MM.1S (cell line): ENCODE data around the gene MKRN2.

ENCODE experiments used
- DNase-seq: peaks from one replicate; pipeline ENCODE4 v3.0.0-alpha.2; 2015
- H2AFZ ChIP-seq: fragments of 300-600 bp; sonication (generic); 2 replicates; pipeline ENCODE4 v1.6.0; 2016; ENCODE audit warnings: antibody characterized with exemption, low read length
- H3F3A ChIP-seq: fragments of 300-600 bp; sonication (generic); 2 replicates; pipeline ENCODE4 v1.6.1; 2016; ENCODE audit warnings: mild to moderate bottlenecking, antibody characterized with exemption, low read length, moderate library complexity, mixed read lengths; ENCODE audit not compliant: insufficient read depth
- H3K27ac ChIP-seq: fragments of 300-600 bp; sonication (generic); 2 replicates; pipeline ENCODE4 v1.5.1; 2016; ENCODE audit warnings: mild to moderate bottlenecking, low read length
- H3K27me3 ChIP-seq: fragments of 300-600 bp; sonication (generic); replicated peaks from 2 replicates; pipeline ENCODE4 v1.6.0; 2016; ENCODE audit warnings: low read length; ENCODE audit not compliant: insufficient read depth
- H3K36me3 ChIP-seq: fragments of 300-600 bp; sonication (generic); replicated peaks from 2 replicates; pipeline ENCODE4 v1.6.1; 2016; ENCODE audit warnings: mild to moderate bottlenecking, low read length, mixed read lengths; ENCODE audit not compliant: insufficient read depth
- H3K4me1 ChIP-seq: fragments of 300-600 bp; sonication (generic); 2 replicates; pipeline ENCODE4 v1.6.1; 2016; ENCODE audit warnings: low read length, mixed read lengths
- H3K4me2 ChIP-seq: fragments of 300-600 bp; sonication (generic); 2 replicates; pipeline ENCODE4 v1.6.0; 2016; ENCODE audit warnings: low read depth, low read length
- H3K4me3 ChIP-seq: fragments of 300-600 bp; sonication (generic); 2 replicates; pipeline ENCODE4 v1.5.1; 2016; ENCODE audit warnings: low read length, mixed read lengths
- H3K79me2 ChIP-seq: fragments of 300-600 bp; sonication (generic); 2 replicates; pipeline ENCODE4 v1.6.1; 2016; ENCODE audit warnings: mixed run types, low read length, mixed read lengths
- H3K9ac ChIP-seq: fragments of 300-600 bp; sonication (generic); 2 replicates; pipeline ENCODE4 v1.6.1; 2016; ENCODE audit warnings: low read length, mixed read lengths
- H3K9me2 ChIP-seq: fragments of 300-600 bp; sonication (generic); replicated peaks from 2 replicates; pipeline ENCODE4 v1.6.1; 2016; ENCODE audit warnings: mild to moderate bottlenecking, low read length, mixed read lengths; ENCODE audit not compliant: insufficient read depth
- H3K9me3 ChIP-seq: fragments of 300-600 bp; sonication (generic); replicated peaks from 2 replicates; pipeline ENCODE4 v1.6.1; 2016; ENCODE audit warnings: mild to moderate bottlenecking, low read length, mixed read lengths; ENCODE audit not compliant: insufficient read depth
- H4K20me1 ChIP-seq: fragments of 300-600 bp; sonication (generic); 2 replicates; pipeline ENCODE4 v1.6.1; 2016; ENCODE audit warnings: mild to moderate bottlenecking, low read length, moderate library complexity, mixed read lengths; ENCODE audit not compliant: insufficient read depth
- EZH2 ChIP-seq: fragments of 300-600 bp; sonication (generic); optimal IDR thresholded peaks from 2 replicates; pipeline ENCODE3; 2017; ENCODE audit warnings: low read depth, mild to moderate bottlenecking, antibody characterized with exemption, low read length, mixed read lengths
- EZH2phosphoT487 ChIP-seq: fragments of 300-600 bp; sonication (generic); IDR thresholded peaks from 2 replicates; pipeline ENCODE4 v1.6.1; 2018; ENCODE audit warnings: antibody characterized with exemption, low read length
- TF ChIP-seq, protein P1 (sequence below): fragments of 300-600 bp; sonication (generic); IDR thresholded peaks from 2 replicates; pipeline ENCODE4 v1.5.1; 2016; ENCODE audit warnings: antibody characterized with exemption, low read length, mixed read lengths

The MKRN2 gene

DNA sequence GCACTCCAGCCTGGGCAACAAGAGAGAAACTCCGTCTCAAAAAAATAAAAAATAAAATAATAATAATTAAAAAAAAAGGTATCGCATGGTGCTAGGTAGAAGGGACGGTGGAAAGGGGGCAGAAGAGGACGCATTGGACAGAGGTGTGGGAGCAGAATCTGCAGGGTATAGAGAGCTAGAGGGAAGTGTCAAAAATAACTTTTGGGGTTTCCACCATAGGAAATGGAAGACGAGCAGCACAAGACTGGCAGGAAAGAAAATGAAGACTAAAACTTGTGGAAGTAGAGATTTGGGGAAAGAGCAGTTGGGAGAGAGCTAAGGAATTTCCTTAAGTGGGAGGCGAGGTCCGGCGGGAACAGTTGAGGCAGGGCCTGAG is 585 bp upstream of the MKRN2 start:
- Histone ChIP-seq H3K36me3 (no peaks in the 10 kb centered on the region), H3K4me3 (peak overlapping the region; percentile 79), H3K27me3 (0 out of 2 replicates have a peak, but pooled peaks cover 6% of the 10 kb centered on the region), H4K20me1 (peaks cover 12% of the 10 kb centered on the region), H3K9me3 (no peaks in the 10 kb centered on the region), H3K79me2 (peaks cover 43% of the 10 kb centered on the region), H3K9ac (peak overlapping the region; percentile 95; the same call in 1 of the 2 replicates), H3F3A (peaks cover 7% of the 10 kb centered on the region; the same call in 1 of the 2 replicates), H3K27ac (no peak overlapping the region), H2AFZ (peak overlapping the region; percentile 99), H3K4me2 (peak overlapping the region; percentile 99), H3K4me1 (peaks cover 17% of the 10 kb centered on the region; the same call in 1 of the 2 replicates), H3K9me2 (no peaks in the 10 kb centered on the region)
- no peak for DNase-seq
- TF ChIP-seq EZH2phosphoT487 (no peak), EZH2 (no peak)
- TF ChIP-seq, protein P1, sequence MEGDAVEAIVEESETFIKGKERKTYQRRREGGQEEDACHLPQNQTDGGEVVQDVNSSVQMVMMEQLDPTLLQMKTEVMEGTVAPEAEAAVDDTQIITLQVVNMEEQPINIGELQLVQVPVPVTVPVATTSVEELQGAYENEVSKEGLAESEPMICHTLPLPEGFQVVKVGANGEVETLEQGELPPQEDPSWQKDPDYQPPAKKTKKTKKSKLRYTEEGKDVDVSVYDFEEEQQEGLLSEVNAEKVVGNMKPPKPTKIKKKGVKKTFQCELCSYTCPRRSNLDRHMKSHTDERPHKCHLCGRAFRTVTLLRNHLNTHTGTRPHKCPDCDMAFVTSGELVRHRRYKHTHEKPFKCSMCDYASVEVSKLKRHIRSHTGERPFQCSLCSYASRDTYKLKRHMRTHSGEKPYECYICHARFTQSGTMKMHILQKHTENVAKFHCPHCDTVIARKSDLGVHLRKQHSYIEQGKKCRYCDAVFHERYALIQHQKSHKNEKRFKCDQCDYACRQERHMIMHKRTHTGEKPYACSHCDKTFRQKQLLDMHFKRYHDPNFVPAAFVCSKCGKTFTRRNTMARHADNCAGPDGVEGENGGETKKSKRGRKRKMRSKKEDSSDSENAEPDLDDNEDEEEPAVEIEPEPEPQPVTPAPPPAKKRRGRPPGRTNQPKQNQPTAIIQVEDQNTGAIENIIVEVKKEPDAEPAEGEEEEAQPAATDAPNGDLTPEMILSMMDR, result no peak

DNA sequence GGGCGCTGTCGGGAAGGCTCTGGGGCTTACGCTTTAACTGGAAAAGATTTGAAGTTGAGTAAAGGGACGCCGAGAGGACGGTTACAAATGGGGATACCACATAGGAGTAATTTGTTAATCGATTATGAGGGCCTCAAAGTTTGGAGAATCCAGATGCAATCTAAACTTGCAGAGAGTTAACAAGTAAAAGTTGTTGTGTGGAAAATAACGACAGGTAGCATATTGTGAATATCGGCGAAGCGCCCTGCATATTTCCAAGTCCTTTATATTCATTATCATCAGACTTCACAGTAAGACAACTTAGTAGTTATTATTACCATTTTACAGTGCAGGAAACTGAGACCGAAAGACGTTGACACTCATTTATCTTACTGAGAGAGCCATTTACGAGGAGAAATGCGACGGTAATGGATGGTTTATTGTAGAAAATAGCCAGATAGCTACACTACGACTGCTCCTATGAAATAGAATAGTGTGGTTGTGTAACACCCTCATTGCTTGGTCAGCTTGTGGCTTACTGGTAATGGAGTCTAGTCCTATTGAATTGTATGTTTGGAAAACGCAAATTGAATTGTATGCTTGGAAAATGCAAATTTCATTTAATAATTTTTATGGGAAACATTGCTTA is 700 bp downstream of the MKRN2 start:
- peaks cover 56% of the 10 kb centered on the region for H3K79me2 ChIP-seq
- H2AFZ ChIP-seq, result peak overlapping the region; percentile 85

DNA sequence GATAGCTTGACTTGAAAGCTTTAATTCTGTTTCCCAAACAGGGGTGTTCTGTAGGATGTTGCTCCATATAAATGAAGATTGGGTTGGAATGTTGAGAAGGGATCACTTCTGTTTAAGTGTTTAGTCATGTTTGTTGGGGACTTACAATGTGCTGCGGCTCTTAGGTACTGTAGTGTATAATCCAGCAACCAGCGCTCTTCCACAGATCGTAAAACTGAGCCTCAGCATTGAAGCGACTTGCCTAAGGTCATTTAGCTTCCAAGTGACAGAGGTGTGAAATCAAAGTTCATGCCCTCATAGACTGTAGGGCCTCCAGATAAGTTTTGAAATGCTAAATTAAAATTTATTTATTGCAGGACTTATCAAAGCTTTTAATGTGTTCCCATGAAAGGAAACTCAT is 1.8 kb downstream of the MKRN2 start:
- DNase-seq, result no peak
- TF ChIP-seq EZH2phosphoT487 (no peak), EZH2 (no peak)
- TF ChIP-seq, protein P1, result no peak
- Histone ChIP-seq H3K4me2 (peak overlapping the region; percentile 82), H3K27ac (no peak overlapping the region), H4K20me1 (peaks cover 18% of the 10 kb centered on the region), H3K36me3 (no peaks in the 10 kb centered on the region), H3K4me3 (peak overlapping the region; percentile 79; the same call in 1 of the 2 replicates), H3K4me1 (peaks cover 17% of the 10 kb centered on the region; the same call in 1 of the 2 replicates), H3K9ac (no peak overlapping the region), H3K79me2 (peaks cover 66% of the 10 kb centered on the region), H3K27me3 (0 out of 2 replicates have a peak, but pooled peaks cover 5% of the 10 kb centered on the region), H3K9me3 (no peaks in the 10 kb centered on the region), H3K9me2 (no peaks in the 10 kb centered on the region), H3F3A (peaks cover 7% of the 10 kb centered on the region; the same call in 1 of the 2 replicates), H2AFZ (no peak overlapping the region)

More for the DNA sequence above, 700 bp downstream of the MKRN2 start:
- 0 out of 2 replicates have a peak, but pooled peaks cover 6% of the 10 kb centered on the region for H3K27me3 ChIP-seq
- TF ChIP-seq EZH2phosphoT487 (no peak), EZH2 (no peak)
- TF ChIP-seq, protein P1, result no peak
- H3K27ac ChIP-seq, result peak overlapping the region; percentile 91; the same call in 1 of the 2 replicates
- H3K4me3 ChIP-seq, result peak overlapping the region; percentile 79
- H3K36me3 ChIP-seq, result no peaks in the 10 kb centered on the region
- H4K20me1 ChIP-seq, result peaks cover 18% of the 10 kb centered on the region
- H3K4me1 ChIP-seq, result peaks cover 17% of the 10 kb centered on the region; the same call in 1 of the 2 replicates
- no peaks in the 10 kb centered on the region for H3K9me3 ChIP-seq
- H3F3A ChIP-seq, result peaks cover 7% of the 10 kb centered on the region; the same call in 1 of the 2 replicates
- H3K4me2 ChIP-seq, result peak overlapping the region; percentile 82
- H3K9ac ChIP-seq, result peak overlapping the region; percentile 95
- no peaks in the 10 kb centered on the region for H3K9me2 ChIP-seq
- no peak for DNase-seq
